PC-9 (cell line): ENCODE data around the gene DPH6. TPM values are rescaled to one million over a fixed set of nuclear protein-coding genes. Genes with fewer than 3 reads are reported as not detected.

Experiments used
- BruUV-seq: library from RNA; stranded (reverse); fragments of 400-500 nt; replicated peaks from 2 replicates; lab custom pipeline; 2021; lab: Mats Ljungman, UMichigan
- CTCF ChIA-PET: fragments of 300-600 bp; sonication (Branson Sonifier 250); formaldehyde crosslinking; loops from one replicate; lab custom pipeline; 2022; ENCODE audit warnings: antibody characterized with exemption; lab: Charles Lee
- POLR2A ChIA-PET: fragments of 300-600 bp; sonication (Branson Sonifier 250); formaldehyde crosslinking; loops from one replicate; lab custom pipeline; 2022; ENCODE audit warnings: antibody characterized with exemption; ENCODE audit not compliant: unreplicated experiment; lab: Charles Lee
- DNase-seq, 2 experiments: peaks; one replicate each; pipeline versions ENCODE4 v3.0.0 to v3.0.0-alpha.2; 2015 to 2022; ENCODE audit warnings: mixed read lengths in 1 of 2
- H2AFZ ChIP-seq: fragments of 200-600 bp; sonication (generic); 2 replicates; pipeline ENCODE4 v1.8.1; 2017; ENCODE audit warnings: antibody characterized with exemption
- H3F3A ChIP-seq: fragments of 200-600 bp; sonication (generic); 2 replicates; pipeline ENCODE4 v1.8.1; 2017; ENCODE audit warnings: antibody characterized with exemption, mild to moderate bottlenecking, low read depth; ENCODE audit not compliant: insufficient read depth
- H3K27ac ChIP-seq: fragments of 200-600 bp; sonication (generic); 2 replicates; pipeline ENCODE4 v1.6.1; 2016; ENCODE audit warnings: mixed run types
- H3K27me3 ChIP-seq: fragments of 200-600 bp; sonication (generic); 2 replicates; pipeline ENCODE4 v1.6.1; 2016; ENCODE audit warnings: low read depth, mixed run types; ENCODE audit not compliant: insufficient read depth
- H3K36me3 ChIP-seq: fragments of 200-600 bp; sonication (generic); 2 replicates; pipeline ENCODE4 v1.6.1; 2016; ENCODE audit warnings: low read depth, mixed run types
- H3K4me1 ChIP-seq: fragments of 200-600 bp; sonication (generic); replicated peaks from 2 replicates; pipeline ENCODE4 v1.6.1; 2016; ENCODE audit warnings: mixed run types; ENCODE audit not compliant: insufficient read depth
- H3K4me2 ChIP-seq: fragments of 200-600 bp; sonication (generic); 2 replicates; pipeline ENCODE4 v1.6.1; 2017; ENCODE audit warnings: mixed run types
- H3K4me3 ChIP-seq: fragments of 200-600 bp; sonication (generic); 2 replicates; pipeline ENCODE4 v1.6.1; 2016; ENCODE audit warnings: mixed run types
- H3K79me2 ChIP-seq: fragments of 200-600 bp; sonication (generic); 2 replicates; pipeline ENCODE4 v1.6.1; 2017; ENCODE audit warnings: low read depth, mixed run types
- H3K9me2 ChIP-seq: fragments of 200-600 bp; sonication (generic); 2 replicates; pipeline ENCODE4 v1.8.1; 2017; ENCODE audit warnings: mild to moderate bottlenecking; ENCODE audit not compliant: insufficient read depth
- H3K9me3 ChIP-seq: fragments of 200-600 bp; sonication (generic); 2 replicates; pipeline ENCODE4 v1.8.1; 2016; ENCODE audit warnings: low read depth; ENCODE audit not compliant: insufficient read depth
- H4K20me1 ChIP-seq: fragments of 200-600 bp; sonication (generic); 2 replicates; pipeline ENCODE4 v1.8.1; 2017; ENCODE audit not compliant: insufficient read depth
- CTCF ChIP-seq: fragments of 200-600 bp; sonication (generic); conservative IDR thresholded peaks from 2 replicates; pipeline ENCODE4 v1.6.1; 2017; ENCODE audit warnings: mixed run types, antibody characterized with exemption, mild to moderate bottlenecking, moderate library complexity
- EZH2 ChIP-seq: fragments of 200-600 bp; sonication (generic); IDR thresholded peaks from 2 replicates; pipeline ENCODE4 v1.8.0; 2017; ENCODE audit warnings: antibody characterized with exemption, low read depth
- intact Hi-C: fragments of 100-400 bp; cut with micrococcal nuclease; formaldehyde crosslinking; loops from one replicate; pipeline ENCODE4 v1.10.0; 2022; ENCODE audit not compliant: unreplicated experiment
- total RNA-seq: library from RNA; stranded (reverse); gene quantifications from 2 replicates; pipeline ENCODE4 v1.2.3, GENCODE V29; 2021

Gene DPH6
- total RNA-seq, 1 experiment from 2014 or later, result 14.8 TPM

GRCh38 chr15:35506272-35506870 is 39.6 kb downstream of the DPH6 start:
- intact Hi-C loops, result no loop called here
- BruUV-seq, result no TSS peak
- POLR2A ChIA-PET, result no interaction called here
- H4K20me1 ChIP-seq, result no peaks in the 10 kb centered on the region
- H3K4me2 ChIP-seq, result no peak overlapping the region
- H3K79me2 ChIP-seq, result no peaks in the 10 kb centered on the region
- no peaks in the 10 kb centered on the region for H3K4me1 ChIP-seq
- no peaks in the 10 kb centered on the region for H3K9me3 ChIP-seq
- H3K27ac ChIP-seq, result no peak overlapping the region
- CTCF ChIA-PET, result no interaction called here
- DNase-seq, result no peak
- no peak overlapping the region for H3K4me3 ChIP-seq
- H3F3A ChIP-seq, result no peaks in the 10 kb centered on the region
- no peaks in the 10 kb centered on the region for H3K27me3 ChIP-seq
- H3K36me3 ChIP-seq, result no peaks in the 10 kb centered on the region
- no peak for TF ChIP-seq EZH2
- H3K9me2 ChIP-seq, result no peaks in the 10 kb centered on the region
- H2AFZ ChIP-seq, result no peak overlapping the region

- no TSS peak for BruUV-seq
- Histone ChIP-seq H3K4me3 (no peak overlapping the region), H3K4me1 (no peaks in the 10 kb centered on the region), H3K9me3 (no peaks in the 10 kb centered on the region), H2AFZ (no peak overlapping the region), H3K27me3 (no peaks in the 10 kb centered on the region), H3K27ac (no peak overlapping the region), H3K4me2 (no peak overlapping the region), H4K20me1 (no peaks in the 10 kb centered on the region), H3K9me2 (no peaks in the 10 kb centered on the region), H3F3A (no peaks in the 10 kb centered on the region), H3K36me3 (no peaks in the 10 kb centered on the region), H3K79me2 (no peaks in the 10 kb centered on the region)
- CTCF ChIA-PET, result no interaction called here
- no peak for DNase-seq
- intact Hi-C loops, result no loop called here
- no peak for TF ChIP-seq CTCF
- no peak for TF ChIP-seq EZH2
- POLR2A ChIA-PET, result no interaction called here
Observed at GRCh38 chr15:35505809-35506208, 40.2 kb downstream of the DPH6 start.

- no peaks in the 10 kb centered on the region for H3K79me2 ChIP-seq
- TF ChIP-seq CTCF, result no peak
- TF ChIP-seq EZH2, result no peak
- no peaks in the 10 kb centered on the region for H4K20me1 ChIP-seq
- H3K27me3 ChIP-seq, result no peaks in the 10 kb centered on the region
- POLR2A ChIA-PET, result interaction anchor here (0.7 kb wide), 1 partner anchor 160 kb away, joined by 9 read pairs; no protein-coding TSS in a partner anchor
- H3F3A ChIP-seq, result no peaks in the 10 kb centered on the region
- no peak for DNase-seq
- H3K9me2 ChIP-seq, result no peaks in the 10 kb centered on the region
- intact Hi-C loops, result no loop called here
- H3K9me3 ChIP-seq, result no peaks in the 10 kb centered on the region
- no peaks in the 10 kb centered on the region for H3K36me3 ChIP-seq
- CTCF ChIA-PET, result no interaction called here
- H2AFZ ChIP-seq, result no peak overlapping the region
- no TSS peak for BruUV-seq
- no peak overlapping the region for H3K27ac ChIP-seq
- no peak overlapping the region for H3K4me3 ChIP-seq
- no peaks in the 10 kb centered on the region for H3K4me1 ChIP-seq
- no peak overlapping the region for H3K4me2 ChIP-seq
Observed at GRCh38 chr15:35505141-35505540, 40.8 kb downstream of the DPH6 start.

- Histone ChIP-seq H3K4me2 (no peak overlapping the region), H3K9me2 (no peaks in the 10 kb centered on the region), H3K27ac (no peak overlapping the region), H2AFZ (no peak overlapping the region), H3K36me3 (no peaks in the 10 kb centered on the region), H3K79me2 (no peaks in the 10 kb centered on the region), H3F3A (no peaks in the 10 kb centered on the region), H3K4me3 (no peak overlapping the region), H3K4me1 (no peaks in the 10 kb centered on the region), H3K27me3 (no peaks in the 10 kb centered on the region), H3K9me3 (no peaks in the 10 kb centered on the region), H4K20me1 (no peaks in the 10 kb centered on the region)
- ChIA-PET POLR2A (no interaction called here), CTCF (no interaction called here)
- no peak for DNase-seq
- TF ChIP-seq CTCF (no peak), EZH2 (no peak)
- intact Hi-C loops, result no loop called here
- no TSS peak for BruUV-seq
Observed at GRCh38 chr15:35499723-35500122, 46.2 kb downstream of the DPH6 start.
